ENCODE results near the gene MAL. TPM values are rescaled to one million over a fixed set of nuclear protein-coding genes. Genes with fewer than 3 reads are reported as not detected.

MAL gene
- total RNA-seq, 1 donor from 2014 or later = 21.2 TPM

DNA sequence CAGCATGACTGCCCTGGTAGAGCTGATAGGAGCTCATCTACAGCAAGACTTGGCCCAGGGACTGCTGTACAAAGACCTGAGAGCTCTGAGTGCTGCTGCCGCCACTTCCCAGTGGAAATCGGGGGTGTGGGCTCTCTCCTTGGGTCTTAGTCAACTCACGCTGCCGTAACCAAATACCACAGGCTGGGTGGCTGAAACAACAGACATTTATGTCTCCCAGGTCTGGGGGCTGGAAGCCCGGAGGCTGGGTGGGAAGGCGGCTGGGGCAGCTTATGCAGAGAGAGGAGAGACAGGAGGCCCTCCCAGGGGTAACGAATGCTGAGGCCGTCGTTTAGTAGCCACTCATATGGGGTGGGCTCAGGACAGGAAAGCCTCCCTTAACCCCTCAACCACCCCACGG lies 15.4 kb upstream of the MAL start:
- H3K27me3 ChIP-seq = peaks cover 2% of the 10 kb centered on the region
- H3K36me3 ChIP-seq = no peaks in the 10 kb centered on the region
- TF ChIP-seq, protein P1, sequence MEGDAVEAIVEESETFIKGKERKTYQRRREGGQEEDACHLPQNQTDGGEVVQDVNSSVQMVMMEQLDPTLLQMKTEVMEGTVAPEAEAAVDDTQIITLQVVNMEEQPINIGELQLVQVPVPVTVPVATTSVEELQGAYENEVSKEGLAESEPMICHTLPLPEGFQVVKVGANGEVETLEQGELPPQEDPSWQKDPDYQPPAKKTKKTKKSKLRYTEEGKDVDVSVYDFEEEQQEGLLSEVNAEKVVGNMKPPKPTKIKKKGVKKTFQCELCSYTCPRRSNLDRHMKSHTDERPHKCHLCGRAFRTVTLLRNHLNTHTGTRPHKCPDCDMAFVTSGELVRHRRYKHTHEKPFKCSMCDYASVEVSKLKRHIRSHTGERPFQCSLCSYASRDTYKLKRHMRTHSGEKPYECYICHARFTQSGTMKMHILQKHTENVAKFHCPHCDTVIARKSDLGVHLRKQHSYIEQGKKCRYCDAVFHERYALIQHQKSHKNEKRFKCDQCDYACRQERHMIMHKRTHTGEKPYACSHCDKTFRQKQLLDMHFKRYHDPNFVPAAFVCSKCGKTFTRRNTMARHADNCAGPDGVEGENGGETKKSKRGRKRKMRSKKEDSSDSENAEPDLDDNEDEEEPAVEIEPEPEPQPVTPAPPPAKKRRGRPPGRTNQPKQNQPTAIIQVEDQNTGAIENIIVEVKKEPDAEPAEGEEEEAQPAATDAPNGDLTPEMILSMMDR (IDR thresholded peaks at IDR 0.05) = no peak
- ATAC-seq (no peak), DNase-seq (no peak)
- H3K9me3 ChIP-seq = no peaks in the 10 kb centered on the region
- H3K27ac ChIP-seq = no peak overlapping the region
- intact Hi-C loops (cut with DNase I) = no loop called here
- H3K4me3 ChIP-seq = no peak overlapping the region
- H3K4me1 ChIP-seq = no peaks in the 10 kb centered on the region

DNA sequence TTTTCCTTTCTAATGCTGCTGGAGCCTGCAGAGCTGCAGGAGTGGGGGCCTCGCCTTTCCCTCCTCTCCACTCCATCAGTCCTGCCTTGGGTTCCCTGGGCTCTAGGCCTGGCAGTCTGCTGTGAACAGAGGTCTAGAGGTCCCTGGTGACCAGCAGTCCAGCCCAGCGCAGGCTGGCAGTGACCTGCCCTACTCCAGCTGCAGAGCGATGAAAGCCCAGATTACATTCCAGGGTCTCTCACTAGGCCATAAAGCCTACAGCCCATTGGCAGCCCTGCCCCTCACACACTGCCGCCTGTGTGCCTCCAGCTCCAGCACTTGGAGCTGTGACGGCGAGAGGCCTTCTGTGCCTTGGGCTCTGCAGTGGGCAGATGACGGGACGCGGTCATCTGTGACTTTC lies 14.8 kb upstream of the MAL start:
- no peak overlapping the region for H3K4me3 ChIP-seq
- no peaks in the 10 kb centered on the region for H3K9me3 ChIP-seq
- no peak for ATAC-seq
- no peaks in the 10 kb centered on the region for H3K4me1 ChIP-seq
- peak; percentile 30 for DNase-seq
- H3K36me3 ChIP-seq = no peaks in the 10 kb centered on the region
- TF ChIP-seq, protein P1 (IDR thresholded peaks at IDR 0.05) = no peak
- H3K27ac ChIP-seq = no peak overlapping the region
- peaks cover 2% of the 10 kb centered on the region for H3K27me3 ChIP-seq
- intact Hi-C loops (cut with DNase I) = no loop called here

DNA sequence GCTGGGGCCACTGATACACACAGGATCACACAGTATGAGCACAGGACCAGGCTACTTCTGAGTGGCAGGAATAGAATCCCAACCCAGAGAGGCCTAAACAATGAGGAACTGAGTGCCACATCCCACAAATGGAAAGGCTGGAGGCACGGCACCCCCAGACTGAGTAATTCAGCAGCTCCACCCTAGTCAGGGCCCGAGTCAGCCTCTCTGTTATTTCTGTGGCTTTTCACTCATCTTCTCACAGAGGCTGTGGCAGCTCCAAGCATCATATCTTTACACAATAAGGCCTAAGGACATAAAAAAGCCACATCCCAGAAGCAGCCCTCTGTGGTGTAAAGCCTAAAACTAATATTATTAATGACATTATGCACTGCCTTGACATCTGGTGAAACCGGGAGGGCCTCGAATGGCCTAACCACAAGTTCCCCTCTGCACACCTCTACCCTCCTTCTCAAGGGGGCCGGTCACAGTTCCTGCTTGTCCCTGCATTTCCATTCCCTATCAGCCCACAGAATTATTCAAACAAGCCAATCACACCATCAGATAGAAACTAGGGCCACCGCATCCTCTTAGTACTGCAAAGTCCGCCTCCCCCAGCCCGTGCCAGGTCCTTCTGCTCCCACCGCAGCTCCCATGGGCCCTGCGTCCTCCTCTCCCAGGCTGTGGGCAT lies 12.5 kb upstream of the MAL start:
- DNase-seq (peak; percentile 26), ATAC-seq (peak; percentile 4)
- Histone ChIP-seq H3K4me1 (no peaks in the 10 kb centered on the region), H3K27me3 (peaks cover 2% of the 10 kb centered on the region), H3K4me3 (no peak overlapping the region), H3K36me3 (no peaks in the 10 kb centered on the region), H3K27ac (no peak overlapping the region), H3K9me3 (no peaks in the 10 kb centered on the region)
- TF ChIP-seq, protein P1 (IDR thresholded peaks at IDR 0.05) = no peak
- intact Hi-C loops (cut with DNase I) = no loop called here

DNA sequence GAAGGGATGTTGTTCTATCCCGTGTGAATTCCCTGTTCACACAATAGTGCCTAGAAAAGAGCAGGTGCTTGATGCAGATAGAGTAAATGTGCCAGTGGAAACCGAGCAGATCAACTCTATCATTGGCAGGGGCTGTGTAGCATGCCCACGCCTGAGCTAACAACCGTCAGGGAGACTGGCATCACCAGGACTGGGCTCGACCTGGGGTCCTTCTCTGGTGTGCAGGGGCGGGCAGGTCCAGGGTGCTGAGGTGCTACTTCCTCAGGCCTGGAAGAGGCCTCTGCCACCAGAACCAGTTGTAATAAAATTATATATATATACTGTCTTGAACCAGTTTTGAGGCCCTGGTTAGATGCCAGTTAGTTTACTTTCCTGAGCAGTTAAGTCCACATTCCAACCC lies 11.8 kb upstream of the MAL start:
- no peak overlapping the region for H3K4me3 ChIP-seq
- peaks cover 2% of the 10 kb centered on the region for H3K27me3 ChIP-seq
- no peaks in the 10 kb centered on the region for H3K4me1 ChIP-seq
- no peaks in the 10 kb centered on the region for H3K9me3 ChIP-seq
- no peak for ATAC-seq
- no peaks in the 10 kb centered on the region for H3K36me3 ChIP-seq
- no peak overlapping the region for H3K27ac ChIP-seq
- intact Hi-C loops (cut with DNase I) = no loop called here
- peak; percentile 44 for DNase-seq
- TF ChIP-seq, protein P1 (IDR thresholded peaks at IDR 0.05) = no peak

DNA sequence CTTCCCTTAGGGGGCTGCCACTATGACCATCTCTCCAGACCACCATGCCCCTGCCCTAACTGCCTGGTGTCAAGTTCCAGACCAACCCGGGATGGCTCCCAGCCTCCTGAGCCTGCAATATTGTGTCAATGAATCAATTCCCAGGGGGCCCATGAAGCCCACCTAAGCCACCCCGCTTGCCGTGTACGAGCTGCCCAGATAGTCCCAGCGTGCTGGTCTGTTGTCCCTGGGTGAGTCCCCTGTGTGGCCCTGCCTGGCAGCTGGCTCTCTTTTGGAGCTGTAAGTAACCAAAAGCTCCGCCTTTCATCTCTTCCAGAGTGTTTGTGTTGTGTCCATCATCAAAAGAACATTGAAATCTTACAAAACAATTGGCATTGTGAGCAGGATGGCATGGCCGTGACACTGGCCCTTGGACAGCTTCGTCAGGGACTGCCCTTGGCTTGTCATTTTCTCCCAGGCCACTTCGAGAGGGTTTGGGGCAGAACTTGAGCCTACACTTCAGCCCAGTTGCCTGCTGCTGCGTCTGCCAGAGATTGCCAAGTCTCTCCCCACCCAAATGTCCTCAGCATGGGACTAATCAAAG lies 11.3 kb upstream of the MAL start:
- intact Hi-C loops (cut with DNase I) = no loop called here
- ATAC-seq (no peak), DNase-seq (peak; percentile 51)
- no peak overlapping the region for H3K27ac ChIP-seq
- no peak overlapping the region for H3K4me3 ChIP-seq
- peaks cover 2% of the 10 kb centered on the region for H3K27me3 ChIP-seq
- TF ChIP-seq, protein P1 (IDR thresholded peaks at IDR 0.05) = no peak
- H3K9me3 ChIP-seq = no peaks in the 10 kb centered on the region
- H3K36me3 ChIP-seq = no peaks in the 10 kb centered on the region
- no peaks in the 10 kb centered on the region for H3K4me1 ChIP-seq
